Thyroid gland (tissue), 4 donors: ENCODE data around the gene CLIC3.

Source experiments
- POLR2A ChIP-seq, 2 donors: fragments of 450-650 bp; IDR thresholded peaks; one replicate each; pipeline ENCODE4 v1.6.1; 2017; ENCODE audit warnings: antibody characterized with exemption in 2 of 2, mild to moderate bottlenecking in 2 of 2, moderate library complexity in 1 of 2
- TF ChIP-seq, protein P1 (sequence below), 6 experiments: fragments of 200-600 bp in 3 of 6; fragments of 450-650 bp in 3 of 6; sonication (generic) in 3 of 6; IDR thresholded peaks; one replicate each; pipeline ENCODE4 v1.5.1; 2016 to 2019; ENCODE audit warnings: antibody characterized with exemption in 6 of 6, mild to moderate bottlenecking in 2 of 6, inconsistent platforms in 1 of 6, moderate library complexity in 1 of 6

- no peak for TF ChIP-seq POLR2A (IDR thresholded peaks at IDR 0.05)
- TF ChIP-seq, protein P1, sequence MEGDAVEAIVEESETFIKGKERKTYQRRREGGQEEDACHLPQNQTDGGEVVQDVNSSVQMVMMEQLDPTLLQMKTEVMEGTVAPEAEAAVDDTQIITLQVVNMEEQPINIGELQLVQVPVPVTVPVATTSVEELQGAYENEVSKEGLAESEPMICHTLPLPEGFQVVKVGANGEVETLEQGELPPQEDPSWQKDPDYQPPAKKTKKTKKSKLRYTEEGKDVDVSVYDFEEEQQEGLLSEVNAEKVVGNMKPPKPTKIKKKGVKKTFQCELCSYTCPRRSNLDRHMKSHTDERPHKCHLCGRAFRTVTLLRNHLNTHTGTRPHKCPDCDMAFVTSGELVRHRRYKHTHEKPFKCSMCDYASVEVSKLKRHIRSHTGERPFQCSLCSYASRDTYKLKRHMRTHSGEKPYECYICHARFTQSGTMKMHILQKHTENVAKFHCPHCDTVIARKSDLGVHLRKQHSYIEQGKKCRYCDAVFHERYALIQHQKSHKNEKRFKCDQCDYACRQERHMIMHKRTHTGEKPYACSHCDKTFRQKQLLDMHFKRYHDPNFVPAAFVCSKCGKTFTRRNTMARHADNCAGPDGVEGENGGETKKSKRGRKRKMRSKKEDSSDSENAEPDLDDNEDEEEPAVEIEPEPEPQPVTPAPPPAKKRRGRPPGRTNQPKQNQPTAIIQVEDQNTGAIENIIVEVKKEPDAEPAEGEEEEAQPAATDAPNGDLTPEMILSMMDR (IDR thresholded peaks at IDR 0.05) = no peak
Measured at GRCh38 chr9:137035937-137036336, 39.6 kb upstream of the CLIC3 start.
